ENCODE results near the gene SRL. TPM values are rescaled to one million over a fixed set of nuclear protein-coding genes. Genes with fewer than 3 reads are reported as not detected.

Gene SRL
- total and polyA plus RNA-seq, 4 experiments from 2014 or later, result not detected

DNA sequence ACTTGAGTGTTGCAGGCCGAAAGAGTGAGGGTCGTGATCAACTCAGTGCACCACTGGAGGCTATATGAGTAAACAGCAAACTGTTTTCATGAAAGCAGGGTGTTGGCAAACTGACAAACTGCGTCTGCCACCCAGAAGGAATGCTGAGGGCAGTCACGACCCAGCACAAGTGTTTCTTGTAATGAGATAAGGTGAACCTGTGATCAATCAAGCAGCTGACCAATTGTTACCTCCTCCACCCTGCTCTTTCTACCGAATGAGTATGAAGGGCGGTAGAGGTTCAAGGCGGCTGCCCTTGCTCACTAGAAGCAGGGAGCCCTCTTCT is 5.5 kb upstream of the SRL start:
- no peak for DNase-seq
- no peaks in the 10 kb centered on the region for H3K27me3 Mint-ChIP-seq
- peaks cover 0 to 2% (median 0%) of the 10 kb centered on the region in 4 donors for H3K4me1 Mint-ChIP-seq
- H3K36me3 Mint-ChIP-seq, result no peaks in the 10 kb centered on the region
- Histone ChIP-seq H3K4me1 (ENCODE audit: insufficient read depth, low read length) (peaks cover under 1% of the 10 kb centered on the region), H3K36me3 (ENCODE audit: insufficient read depth, low read length) (no peaks in the 10 kb centered on the region), H3K9me3 (ENCODE audit: control insufficient read depth in 1 of 2, low read length in 2 of 2) (no peaks in the 10 kb centered on the region), H3K4me3 (ENCODE audit: low read length in 2 of 2) (no peak overlapping the region), H3K27me3 (ENCODE audit: insufficient read depth, low read length) (no peaks in the 10 kb centered on the region), H3K27ac (ENCODE audit: low read depth, low read length) (no peak overlapping the region)
- H3K4me3 Mint-ChIP-seq, result no peak overlapping the region
- H3K9me3 Mint-ChIP-seq, result no peaks in the 10 kb centered on the region
- ChIA-PET POLR2A (ENCODE audit: partially characterized antibody) (no interaction called here), CTCF (ENCODE audit: partially characterized antibody) (interaction anchor here (0.7 kb wide), 1 partner anchor 453 kb away, joined by 3 read pairs; no protein-coding TSS in a partner anchor)
- no peak overlapping the region for H3K27ac Mint-ChIP-seq
- intact Hi-C loops (cut with micrococcal nuclease), result no loop called here

- no peaks in the 10 kb centered on the region for H3K36me3 Mint-ChIP-seq
- ChIA-PET POLR2A (ENCODE audit: partially characterized antibody) (no interaction called here), CTCF (ENCODE audit: partially characterized antibody) (no interaction called here)
- Histone ChIP-seq H3K9me3 (ENCODE audit: control insufficient read depth in 1 of 2, low read length in 2 of 2) (no peaks in the 10 kb centered on the region), H3K27ac (ENCODE audit: low read depth, low read length) (no peak overlapping the region), H3K27me3 (ENCODE audit: insufficient read depth, low read length) (no peaks in the 10 kb centered on the region), H3K4me1 (ENCODE audit: insufficient read depth, low read length) (no peaks in the 10 kb centered on the region), H3K36me3 (ENCODE audit: insufficient read depth, low read length) (no peaks in the 10 kb centered on the region), H3K4me3 (ENCODE audit: low read length in 2 of 2) (no peak overlapping the region)
- no peak for DNase-seq
- peak overlapping the region in 1 of 7 donors; percentile 12 for H3K27ac Mint-ChIP-seq
- intact Hi-C loops (cut with micrococcal nuclease), result no loop called here
- H3K9me3 Mint-ChIP-seq, result no peaks in the 10 kb centered on the region
- H3K27me3 Mint-ChIP-seq, result no peaks in the 10 kb centered on the region
- H3K4me1 Mint-ChIP-seq, result peaks cover 0 to 2% (median 0%) of the 10 kb centered on the region in 4 donors
- H3K4me3 Mint-ChIP-seq, result no peak overlapping the region
Observed at GRCh38 chr16:4246777-4247459, 5.0 kb upstream of the SRL start.

GRCh38 chr16:4245077-4245791 is 3.4 kb upstream of the SRL start:
- H3K27me3 Mint-ChIP-seq, result peaks cover 0 to 1% of the 10 kb centered on the region in 2 donors
- H3K9me3 Mint-ChIP-seq, result peaks cover 0 to 1% (median 0%) of the 10 kb centered on the region in 8 donors
- H3K4me3 Mint-ChIP-seq, result no peak overlapping the region
- Histone ChIP-seq H3K9me3 (ENCODE audit: control insufficient read depth in 1 of 2, low read length in 2 of 2) (no peaks in the 10 kb centered on the region), H3K27ac (ENCODE audit: low read depth, low read length) (no peak overlapping the region), H3K4me3 (ENCODE audit: low read length in 2 of 2) (no peak overlapping the region), H3K27me3 (ENCODE audit: insufficient read depth, low read length) (no peaks in the 10 kb centered on the region), H3K4me1 (ENCODE audit: insufficient read depth, low read length) (no peaks in the 10 kb centered on the region), H3K36me3 (ENCODE audit: insufficient read depth, low read length) (no peaks in the 10 kb centered on the region)
- DNase-seq, result no peak
- intact Hi-C loops (cut with micrococcal nuclease), result no loop called here
- ChIA-PET CTCF (ENCODE audit: partially characterized antibody) (interaction anchor here (0.6 to 1.3 kb wide), 2 partner anchors 9 to 75 kb away, joined by 3 to 6 read pairs; no protein-coding TSS in a partner anchor), POLR2A (ENCODE audit: partially characterized antibody) (interaction anchor here (0.9 kb wide), 1 partner anchor 26 kb away, joined by 3 read pairs; no protein-coding TSS in a partner anchor)
- H3K4me1 Mint-ChIP-seq, result peaks cover 0 to 2% (median 0%) of the 10 kb centered on the region in 4 donors
- H3K27ac Mint-ChIP-seq, result no peak overlapping the region
- no peaks in the 10 kb centered on the region for H3K36me3 Mint-ChIP-seq

- POLR2A ChIA-PET (ENCODE audit: partially characterized antibody), result no interaction called here
Observed at GRCh38 chr16:4244254-4245076, 2.6 kb upstream of the SRL start.

DNA sequence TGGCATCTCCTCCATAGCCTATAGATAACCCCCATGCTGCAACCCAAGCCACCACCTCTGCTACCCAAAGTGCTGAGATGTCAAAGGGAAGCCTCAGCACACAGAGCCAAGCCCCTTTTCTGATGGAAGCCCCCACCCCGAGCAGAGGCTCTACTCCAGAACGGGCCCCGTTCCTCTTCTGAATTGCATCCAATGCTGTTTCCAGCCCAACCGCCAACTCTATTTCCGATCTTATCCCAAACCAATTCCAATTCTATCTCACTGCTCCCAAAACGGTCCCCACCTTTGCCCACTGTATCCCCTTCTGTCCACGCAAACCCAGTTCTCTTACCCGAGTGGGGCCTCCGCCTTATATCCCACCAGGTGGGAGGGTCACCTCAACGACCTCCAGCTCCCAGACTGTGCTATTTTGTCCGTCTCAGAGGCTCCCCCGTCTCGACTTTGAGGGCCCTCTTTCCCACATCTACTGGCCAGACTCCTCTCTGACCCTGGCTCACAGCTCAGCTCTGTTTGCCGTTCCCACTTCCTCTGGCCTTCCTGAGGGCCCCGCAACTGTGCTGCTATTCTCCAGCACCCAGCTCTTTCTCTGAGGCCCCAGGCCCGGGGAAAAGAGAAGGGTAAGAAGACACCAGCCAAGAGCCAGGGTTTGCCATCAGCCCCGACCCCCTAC is 487 bp downstream of the SRL start:
- Histone ChIP-seq H3K36me3 (ENCODE audit: insufficient read depth, low read length) (no peaks in the 10 kb centered on the region), H3K27me3 (ENCODE audit: insufficient read depth, low read length) (no peaks in the 10 kb centered on the region), H3K4me3 (ENCODE audit: low read length in 2 of 2) (no peak overlapping the region), H3K27ac (ENCODE audit: low read depth, low read length) (no peak overlapping the region), H3K4me1 (ENCODE audit: insufficient read depth, low read length) (no peaks in the 10 kb centered on the region), H3K9me3 (ENCODE audit: control insufficient read depth in 1 of 2, low read length in 2 of 2) (no peaks in the 10 kb centered on the region)
- peak overlapping the region in 1 of 8 donors; percentile 31 for H3K4me3 Mint-ChIP-seq
- H3K27ac Mint-ChIP-seq, result no peak overlapping the region
- DNase-seq, result no peak
- H3K4me1 Mint-ChIP-seq, result no peaks in the 10 kb centered on the region
- intact Hi-C loops (cut with micrococcal nuclease), result no loop called here
- peaks cover 0 to 1% (median 0%) of the 10 kb centered on the region in 8 donors for H3K9me3 Mint-ChIP-seq
- peaks cover 4 to 7% of the 10 kb centered on the region in 2 donors for H3K27me3 Mint-ChIP-seq
- ChIA-PET CTCF (ENCODE audit: partially characterized antibody) (interaction anchor here (1.2 to 3.8 kb wide), 2 partner anchors 12 to 302 kb away, joined by 3 to 14 read pairs; no protein-coding TSS in a partner anchor), POLR2A (ENCODE audit: partially characterized antibody) (no interaction called here)
- no peaks in the 10 kb centered on the region for H3K36me3 Mint-ChIP-seq

More at GRCh38 chr16:4244254-4245076, 2.6 kb upstream of the SRL start:
- H3K36me3 ChIP-seq (ENCODE audit: insufficient read depth, low read length), result no peaks in the 10 kb centered on the region
- H3K4me3 ChIP-seq (ENCODE audit: low read length in 2 of 2), result no peak overlapping the region
- H3K27me3 Mint-ChIP-seq, result peaks cover 0 to 4% of the 10 kb centered on the region in 2 donors
- H3K9me3 ChIP-seq (ENCODE audit: control insufficient read depth in 1 of 2, low read length in 2 of 2), result no peaks in the 10 kb centered on the region
- H3K27me3 ChIP-seq (ENCODE audit: insufficient read depth, low read length), result no peaks in the 10 kb centered on the region
- intact Hi-C loops (cut with micrococcal nuclease), result no loop called here
- no peaks in the 10 kb centered on the region for H3K4me1 ChIP-seq (ENCODE audit: insufficient read depth, low read length)
- peaks cover 0 to 2% (median 0%) of the 10 kb centered on the region in 4 donors for H3K4me1 Mint-ChIP-seq
- no peak overlapping the region for H3K27ac ChIP-seq (ENCODE audit: low read depth, low read length)
- H3K36me3 Mint-ChIP-seq, result no peaks in the 10 kb centered on the region
- no peak overlapping the region for H3K4me3 Mint-ChIP-seq
- no peak for DNase-seq
- H3K9me3 Mint-ChIP-seq, result peaks cover 0 to 1% (median 0%) of the 10 kb centered on the region in 8 donors
- CTCF ChIA-PET (ENCODE audit: partially characterized antibody), result interaction anchor here (1.3 kb wide), 1 partner anchor 9 kb away, joined by 6 read pairs; no protein-coding TSS in a partner anchor
- H3K27ac Mint-ChIP-seq, result peak overlapping the region in 1 of 7 donors; percentile 41

DNA sequence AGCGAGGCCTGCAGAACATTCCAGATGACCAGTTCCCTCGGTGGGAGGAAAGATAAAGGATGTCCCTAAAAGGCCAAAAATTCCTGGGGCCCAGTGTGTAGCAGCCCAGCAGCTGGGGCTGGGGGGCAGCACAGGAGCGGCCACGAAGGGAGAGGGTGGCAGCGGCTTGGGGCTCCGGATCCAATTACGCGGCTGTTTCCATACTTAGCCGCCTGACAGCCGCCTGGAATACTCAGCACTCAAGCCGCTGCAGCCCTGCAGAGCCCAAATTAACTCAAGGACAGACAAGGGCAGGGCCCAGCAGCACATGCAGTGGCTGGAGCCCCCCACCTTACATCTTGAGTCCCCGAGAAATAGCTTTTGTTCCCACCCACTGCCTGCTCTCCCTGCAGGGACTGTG is 1.3 kb downstream of the SRL start:
- CTCF ChIA-PET (ENCODE audit: partially characterized antibody), result interaction anchor here (3.8 kb wide), 1 partner anchor 13 kb away, joined by 14 read pairs; no protein-coding TSS in a partner anchor

More for the DNA sequence above, 1.3 kb downstream of the SRL start:
- Histone ChIP-seq H3K36me3 (ENCODE audit: insufficient read depth, low read length) (no peaks in the 10 kb centered on the region), H3K27me3 (ENCODE audit: insufficient read depth, low read length) (no peaks in the 10 kb centered on the region), H3K27ac (ENCODE audit: low read depth, low read length) (no peak overlapping the region), H3K4me3 (ENCODE audit: low read length in 2 of 2) (no peak overlapping the region), H3K4me1 (ENCODE audit: insufficient read depth, low read length) (no peaks in the 10 kb centered on the region), H3K9me3 (ENCODE audit: control insufficient read depth in 1 of 2, low read length in 2 of 2) (no peaks in the 10 kb centered on the region)
- no peak for DNase-seq
- POLR2A ChIA-PET (ENCODE audit: partially characterized antibody), result no interaction called here
- intact Hi-C loops (cut with micrococcal nuclease), result no loop called here
- H3K4me3 Mint-ChIP-seq, result no peak overlapping the region
- peaks cover 4 to 7% of the 10 kb centered on the region in 2 donors for H3K27me3 Mint-ChIP-seq
- H3K9me3 Mint-ChIP-seq, result peaks cover 0 to 1% (median 0%) of the 10 kb centered on the region in 8 donors
- no peak overlapping the region for H3K27ac Mint-ChIP-seq
- H3K36me3 Mint-ChIP-seq, result no peaks in the 10 kb centered on the region
- no peaks in the 10 kb centered on the region for H3K4me1 Mint-ChIP-seq

All from CD4-positive, alpha-beta memory T cell (primary cell).